ENCODE data around the gene SORCS1.

- TF ChIP-seq CTCF (IDR thresholded peaks at IDR 0.05; ENCODE audit: low read length) (no peak), EZH2 (IDR thresholded peaks at IDR 0.05; ENCODE audit: borderline replicate concordance, low read length) (no peak)
These were observed 528.6 kb downstream of the SORCS1 start for GRCh38 chr10:106635947-106636346.
